GM18909 (cell line): ENCODE measurements around the gene ZSCAN29.
"Not testable (repeated sequence)": the region's sequence is repeated elsewhere in the genome, so short reads cannot be mapped to it uniquely, and the experiment has no call there.

Source experiments
- ATAC-seq: cut with Tn5 transposase; IDR thresholded peaks from one replicate; pipeline ENCODE4 v1.9.1; 2021; ENCODE audit warnings: mild to moderate bottlenecking; ENCODE audit not compliant: unreplicated experiment, poor library complexity

Gene ZSCAN29

DNA sequence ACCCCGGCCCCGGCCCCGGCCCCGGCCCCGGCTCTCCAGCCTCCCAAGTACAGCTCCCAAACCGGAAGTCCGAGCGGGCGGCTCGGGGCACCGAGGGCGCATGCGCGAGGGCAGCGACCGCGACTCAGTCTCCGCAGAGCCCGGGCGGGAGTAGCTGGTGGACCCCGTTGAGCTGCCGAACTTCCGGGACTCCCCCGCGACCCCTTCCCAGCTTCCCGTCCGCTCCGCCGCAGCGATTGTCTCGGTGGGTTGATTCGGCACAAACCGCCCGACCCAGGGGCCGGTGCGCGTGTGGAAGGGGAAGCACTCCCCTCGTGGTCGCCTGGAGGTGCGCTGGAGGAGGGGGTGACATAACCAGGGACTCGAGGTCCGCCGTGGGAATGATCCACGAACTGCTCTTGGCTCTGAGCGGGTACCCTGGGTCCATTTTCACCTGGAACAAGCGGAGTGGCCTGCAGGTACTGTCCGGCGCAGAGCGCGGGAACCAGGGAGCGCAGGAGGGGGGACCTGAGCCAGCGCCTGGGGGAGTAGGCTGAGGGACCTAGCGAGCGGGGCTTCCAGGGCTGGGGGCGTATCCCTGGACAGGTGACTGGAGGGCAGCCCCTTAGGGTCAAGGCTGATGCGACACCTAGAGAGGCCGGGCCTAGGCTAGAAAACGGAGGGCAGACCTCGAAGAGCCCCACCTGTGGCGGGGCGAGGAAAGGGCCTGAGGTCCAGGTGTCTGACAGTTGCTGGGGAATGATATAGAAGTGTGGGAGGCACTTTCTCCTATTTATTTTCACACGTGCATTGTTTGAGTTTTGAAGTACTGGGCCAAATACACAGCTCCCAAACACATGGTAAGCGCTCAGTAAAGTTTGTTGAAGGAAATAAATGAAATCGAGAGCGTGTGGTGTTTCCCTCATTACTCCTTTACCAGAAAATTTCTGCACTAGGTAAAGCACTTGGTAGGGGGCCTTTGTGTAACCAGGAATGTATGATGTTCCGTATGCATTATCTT, at the start of gene ZSCAN29, which contains the start of gene TUBGCP4:
ZSCAN29 (minus strand) TSS at position 69 of the 1,000 bp plus-strand sequence. CDS start 1,130 bp downstream, outside the sequence.
TUBGCP4 (plus strand) TSS at position 127 of the 1,000 bp plus-strand sequence; CDS start at position 381, 254 bp downstream.
- ATAC-seq: peak; percentile 81

DNA sequence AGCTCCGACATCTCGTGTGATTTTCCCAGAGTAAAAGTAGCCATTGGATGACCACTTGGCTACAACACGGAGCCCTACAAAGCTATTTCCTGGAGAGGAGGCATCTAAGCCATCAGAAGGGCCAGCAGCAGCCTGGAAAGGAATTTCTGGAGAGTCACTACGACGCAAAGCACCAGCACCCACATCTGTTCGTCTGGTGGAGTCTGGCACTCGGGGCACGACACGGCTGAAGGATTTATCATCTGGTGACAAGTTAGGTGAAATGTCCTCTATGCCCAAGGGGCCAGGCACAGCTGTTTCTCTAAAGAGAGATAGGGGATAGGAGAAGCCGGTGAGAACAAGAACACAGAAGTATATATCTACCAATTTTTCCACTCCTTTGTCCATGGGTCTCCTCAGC, 49.6 kb upstream of the ZSCAN29 start:
- ATAC-seq: no peak

GRCh38 chr15:43414196-43414595, 43.4 kb upstream of the ZSCAN29 start:
- ATAC-seq: no peak

DNA sequence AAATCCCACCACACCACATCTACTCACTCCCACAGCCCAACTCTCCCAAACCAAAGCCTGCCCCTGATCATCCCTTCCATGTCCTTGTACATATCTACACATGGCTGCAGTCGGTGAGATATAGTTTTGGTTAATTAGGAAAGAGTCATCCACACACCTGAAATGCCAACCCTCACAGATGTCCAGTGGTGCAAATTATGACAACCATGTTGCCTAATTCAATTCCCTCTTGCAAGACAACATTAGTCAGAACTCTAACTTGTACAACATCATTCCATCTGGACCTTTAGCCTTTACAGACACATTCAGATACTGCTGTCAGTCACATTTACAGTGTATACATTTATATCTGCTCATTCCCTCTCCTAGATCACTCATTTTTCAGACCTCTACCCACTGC, 41.3 kb upstream of the ZSCAN29 start:
- ATAC-seq: no peak

DNA sequence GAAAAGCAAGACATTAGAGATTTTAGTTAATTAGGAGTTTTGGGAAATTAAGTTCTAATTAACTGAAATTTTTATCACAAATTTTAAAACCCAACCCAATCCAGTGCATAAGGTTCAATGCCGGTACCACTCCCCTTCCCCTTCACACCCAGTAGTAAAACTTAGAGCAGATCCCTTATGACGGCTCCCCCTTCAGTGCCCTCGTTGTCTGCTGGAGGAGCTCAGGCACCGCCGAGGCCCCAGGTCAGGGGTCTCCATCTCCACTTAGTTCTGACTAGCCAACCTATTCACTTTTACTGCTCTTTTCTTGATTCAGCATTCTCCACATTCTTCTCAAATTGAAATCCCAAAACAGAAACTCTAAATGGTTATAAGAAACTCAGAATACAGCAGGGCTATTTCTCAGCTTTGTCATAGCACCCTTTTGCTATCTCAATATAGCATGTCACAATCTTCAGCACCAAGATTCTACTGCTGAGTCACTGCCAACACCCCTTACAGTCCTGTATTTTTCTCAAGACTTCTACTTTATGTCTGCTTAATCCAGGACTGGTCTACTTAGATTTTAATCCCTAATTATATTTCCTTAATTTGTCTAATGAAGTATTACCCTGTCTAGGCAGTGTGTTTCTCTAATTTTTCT, 39.9 kb upstream of the ZSCAN29 start:
- ATAC-seq: no peak

- no peak for ATAC-seq
Observed at GRCh38 chr15:43408789-43409188, 37.9 kb upstream of the ZSCAN29 start.

GRCh38 chr15:43406808-43407207, 36.0 kb upstream of the ZSCAN29 start:
- no peak for ATAC-seq

DNA sequence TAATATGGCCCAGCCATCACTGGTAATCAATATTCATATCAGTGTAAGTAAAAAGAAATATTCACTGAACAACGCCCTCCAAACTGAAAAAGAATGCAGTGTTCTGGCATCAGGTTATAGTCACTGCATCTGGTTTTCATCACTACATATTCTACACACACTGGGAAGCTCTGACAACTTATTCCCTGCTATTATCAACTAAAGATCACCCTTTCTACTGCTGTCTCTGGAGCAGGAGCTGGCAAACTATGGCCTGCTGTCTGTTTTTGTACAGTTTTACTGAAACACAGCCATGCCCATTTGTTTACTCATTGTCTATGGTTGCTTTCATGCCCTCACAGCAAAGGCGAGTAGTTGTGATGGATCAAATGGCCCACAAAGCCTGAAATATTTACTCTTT, 35.3 kb upstream of the ZSCAN29 start:
- no peak for ATAC-seq

DNA sequence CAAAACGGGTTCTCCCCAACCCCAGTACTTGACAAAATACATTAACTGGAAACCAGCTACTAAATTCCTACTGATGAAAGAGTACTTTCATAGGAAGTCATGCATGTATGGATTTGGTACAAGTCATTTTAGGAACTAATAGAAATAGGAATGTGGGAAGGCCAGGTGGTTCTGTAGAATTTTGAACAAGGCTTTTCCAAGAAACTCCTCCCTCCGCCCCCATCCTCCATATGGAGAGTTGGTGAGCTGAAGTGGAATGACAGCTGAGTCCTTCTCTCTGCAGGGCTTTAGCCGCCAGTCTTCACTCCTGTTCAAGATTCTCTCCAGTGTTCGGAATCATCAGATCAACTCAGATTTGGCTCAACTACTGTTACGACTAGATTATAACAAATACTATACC, 33.3 kb upstream of the ZSCAN29 start:
- ATAC-seq: no peak

DNA sequence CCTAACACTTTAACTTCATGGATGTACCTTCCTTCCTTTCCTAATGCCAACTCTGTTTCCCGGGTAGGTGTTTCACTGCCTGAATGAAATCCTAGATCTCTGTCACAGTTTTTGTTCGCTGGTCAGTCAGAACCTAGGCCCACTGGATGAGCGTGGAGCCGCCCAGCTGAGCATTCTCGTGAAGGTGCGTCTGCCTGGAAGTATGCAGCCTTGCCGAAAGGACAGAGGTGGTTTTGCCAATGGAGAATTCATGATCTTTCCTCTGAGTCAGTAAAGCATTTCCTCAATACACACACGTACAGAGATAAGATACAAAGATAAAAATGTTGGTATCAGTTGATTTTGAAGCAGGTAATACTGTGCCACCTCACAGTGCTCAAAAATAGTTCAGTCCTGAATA, 32.8 kb upstream of the ZSCAN29 start:
- ATAC-seq: no peak

DNA sequence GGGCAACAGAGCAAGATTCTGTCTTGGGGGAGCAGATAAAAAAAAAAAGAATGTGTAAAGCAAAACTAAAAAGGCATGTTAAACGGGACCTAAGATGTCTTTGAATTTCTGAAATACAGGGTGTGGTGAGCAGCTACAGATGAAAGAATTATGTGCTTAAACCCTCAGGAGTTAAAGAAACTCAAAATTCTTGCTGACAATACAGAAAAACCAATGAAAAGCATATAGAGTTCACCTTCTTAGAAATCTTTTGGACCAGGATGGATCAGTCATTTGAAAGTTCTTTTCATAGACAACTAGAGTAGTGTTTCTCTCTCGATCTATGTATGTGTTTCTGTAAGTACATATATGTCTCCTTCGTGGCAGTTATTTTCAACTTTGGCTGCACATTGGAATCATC, 31.4 kb upstream of the ZSCAN29 start:
- ATAC-seq: no peak

GRCh38 chr15:43393592-43393991, 22.7 kb upstream of the ZSCAN29 start:
- not testable (repeated sequence) for ATAC-seq

GRCh38 chr15:43390723-43391122, 19.9 kb upstream of the ZSCAN29 start:
- no peak for ATAC-seq

- ATAC-seq: no peak
Observed at GRCh38 chr15:43383070-43383469, 12.2 kb upstream of the ZSCAN29 start.

DNA sequence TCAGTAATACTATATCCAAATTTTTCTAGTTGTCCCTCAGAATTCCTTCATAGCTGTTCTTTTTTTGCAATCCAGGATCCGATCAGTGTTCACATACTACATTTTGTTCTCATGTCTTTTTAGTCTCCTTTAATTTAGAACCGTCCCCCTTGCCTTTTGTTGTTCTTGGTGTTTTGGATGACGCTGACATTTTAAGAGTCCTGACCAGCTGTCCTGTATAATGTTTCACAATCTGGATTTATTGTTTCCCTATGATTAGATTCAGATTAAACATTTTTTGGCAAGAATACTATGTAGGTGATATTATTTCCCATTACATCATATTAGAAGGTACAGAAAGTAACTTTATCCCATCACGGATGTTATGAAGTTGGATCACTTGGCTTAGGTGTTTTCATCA, 11.5 kb upstream of the ZSCAN29 start:
- ATAC-seq: no peak

DNA sequence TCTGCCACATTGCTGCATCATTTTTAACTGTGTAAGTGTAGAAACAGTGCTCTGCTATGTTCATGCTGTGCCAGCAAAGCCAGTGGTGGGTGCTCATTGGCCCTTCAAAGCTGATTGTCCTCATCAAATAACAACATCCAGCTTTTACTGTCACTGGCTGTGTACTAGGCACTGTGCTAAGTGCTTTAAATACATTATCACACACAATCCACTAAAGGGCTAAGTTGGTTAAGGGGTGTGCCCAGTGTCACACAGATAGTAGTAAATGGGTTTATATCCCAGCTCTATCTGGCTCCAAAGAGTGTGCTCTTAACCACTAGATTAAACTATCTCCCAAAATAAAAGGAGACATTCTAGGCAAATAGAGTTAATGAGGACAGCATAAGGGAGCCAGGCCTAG, 7.8 kb upstream of the ZSCAN29 start:
- no peak for ATAC-seq

DNA sequence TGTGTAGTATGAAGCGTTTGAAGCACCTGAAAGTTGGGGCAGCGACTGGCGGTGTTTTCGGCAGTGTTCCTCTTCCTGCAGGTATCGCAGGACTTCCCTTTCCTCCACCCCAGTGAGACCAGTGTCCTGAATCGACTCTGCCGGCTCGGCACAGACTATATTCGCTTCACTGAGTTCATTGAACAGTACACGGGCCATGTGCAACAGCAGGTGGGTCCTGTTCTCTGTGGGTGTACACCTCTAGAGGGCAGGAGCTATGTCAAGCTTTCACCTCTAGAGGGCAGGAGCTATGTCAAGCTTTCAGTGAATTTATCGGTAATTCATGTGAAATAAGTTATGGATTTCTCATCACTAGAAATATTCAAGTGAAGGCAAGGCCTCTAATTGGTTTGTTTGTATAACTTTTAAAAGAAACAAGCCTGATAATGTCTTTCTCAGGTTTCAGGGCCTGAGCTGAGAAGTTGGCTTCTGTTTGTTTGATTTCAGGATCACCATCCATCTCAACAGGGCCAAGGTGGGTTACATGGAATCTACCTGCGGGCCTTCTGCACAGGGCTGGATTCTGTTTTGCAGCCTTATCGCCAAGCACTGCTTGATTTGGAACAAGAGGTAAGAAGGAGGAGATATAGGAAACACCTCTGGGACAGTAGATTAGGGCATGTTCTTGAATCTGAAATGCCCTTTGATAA, 5.3 kb upstream of the ZSCAN29 start:
- no peak for ATAC-seq

DNA sequence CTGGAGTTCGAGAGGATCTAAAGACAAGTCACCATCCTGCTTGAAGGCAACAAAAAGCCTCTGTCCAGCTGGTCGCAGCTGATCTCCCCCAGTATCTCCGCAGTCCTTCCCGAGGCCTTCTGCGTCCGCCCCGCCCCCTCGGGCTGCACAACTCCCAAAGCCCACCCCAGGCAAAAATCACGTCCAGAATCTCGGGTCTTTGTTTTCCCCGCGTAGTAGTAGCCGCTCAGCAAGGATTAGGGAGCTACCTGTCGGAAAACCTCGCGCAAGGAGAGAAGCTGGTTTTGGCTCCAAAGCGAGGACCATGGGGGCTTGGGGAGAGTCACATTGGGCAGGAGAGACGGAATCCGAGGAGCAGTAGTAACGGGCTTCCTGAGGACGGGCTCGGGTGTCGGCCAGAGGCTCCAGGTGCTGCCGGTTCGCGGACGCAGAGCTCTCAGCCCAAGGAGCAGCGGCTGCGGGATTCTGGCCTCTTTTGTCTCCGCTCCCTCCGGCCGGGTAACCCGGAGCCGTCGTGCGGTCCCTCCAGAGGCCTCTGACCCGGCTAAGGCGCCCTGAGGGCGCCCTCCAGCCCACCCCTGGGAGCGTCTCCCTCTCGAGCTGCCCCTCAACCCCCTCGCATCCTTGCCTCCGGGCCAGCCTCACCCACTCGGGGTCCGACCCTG, 401 bp downstream of the ZSCAN29 start:
- ATAC-seq: peak; percentile 49

DNA sequence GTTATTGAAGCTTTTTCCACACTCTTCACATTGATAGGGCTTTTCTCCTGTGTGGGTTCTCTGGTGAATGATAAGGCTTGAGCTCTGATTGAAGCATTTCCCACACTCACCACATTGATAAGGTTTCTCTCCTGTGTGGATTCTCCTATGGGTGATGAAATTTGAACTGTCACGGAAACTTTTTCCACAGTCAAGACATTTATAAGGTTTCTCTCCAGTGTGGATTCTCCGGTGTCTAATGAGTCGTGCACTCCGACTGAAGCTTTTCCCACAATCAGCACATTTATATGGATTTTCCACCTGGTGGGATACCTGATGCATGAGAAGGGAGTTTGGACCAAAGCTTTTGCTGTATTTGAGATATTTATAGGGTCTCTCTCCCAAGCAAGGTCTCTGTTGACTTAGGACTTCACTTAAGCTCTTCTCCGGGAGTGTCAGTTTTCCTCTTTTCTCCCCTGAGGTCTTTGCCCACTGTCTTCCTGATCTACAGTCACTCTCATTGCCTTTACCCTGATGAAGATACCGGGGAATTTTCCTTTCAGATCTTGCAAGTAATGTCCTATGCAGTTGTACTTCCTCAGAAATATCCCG, 9.4 kb downstream of the ZSCAN29 start:
- no peak for ATAC-seq

- no peak for ATAC-seq
Observed at GRCh38 chr15:43360821-43361220, 10.0 kb downstream of the ZSCAN29 start.
